Heart left ventricle (tissue), 13 donors: ENCODE measurements around the gene CWC27.

Source experiments
- POLR2A ChIP-seq, 2 donors: fragments of 450-650 bp; IDR thresholded peaks; one replicate each; pipeline ENCODE4 v1.6.1; 2017; ENCODE audit warnings: antibody characterized with exemption in 2 of 2, mild to moderate bottlenecking in 2 of 2, moderate library complexity in 2 of 2
- TF ChIP-seq, protein P1 (sequence below), 12 donors: fragments of 200-600 bp; sonication (generic) in 4 of 12; IDR thresholded peaks; one replicate each; pipeline versions ENCODE4 v1.5.0 to v1.8.0; 2018 to 2022; ENCODE audit warnings: antibody characterized with exemption in 12 of 12, mild to moderate bottlenecking in 5 of 12
- donor health status: ischemic (EF 13 %, LVEDD 7.1; RV severe dilation, severe dysfunction).
- donor health status: DM: no; HTN: yes; CAD: no.
- donor health status: DM: no; HTN: no; CAD: no.
- donor health status: ischemic (EF 25% LVEDD 6.9; RV normal size, moderate dysfunction).
- donor health status: ischemic (EF 25% LVEDD 5.7; RV mildly dilated, moderate dysfunction).
- donor health status: ischemic (EF 35%, LVEDD 5.7; RV mildly dilated, moderate dysfunction).
- donor health status: nonischemic (EF 11% LVEDD 7.7; RV severe dilation, severe dysfunction).
- donor health status: DM: yes; HTN: yes; CAD: no.
- donor health status: PGD.
- donor health status: ischemic (EF 29% LVEDD 5.4; RV normal size, mild dysfunction).
- donor health status: nonischemic (EF 23%, LVEDD 6.1; RV moderate dilation, normal function).

DNA sequence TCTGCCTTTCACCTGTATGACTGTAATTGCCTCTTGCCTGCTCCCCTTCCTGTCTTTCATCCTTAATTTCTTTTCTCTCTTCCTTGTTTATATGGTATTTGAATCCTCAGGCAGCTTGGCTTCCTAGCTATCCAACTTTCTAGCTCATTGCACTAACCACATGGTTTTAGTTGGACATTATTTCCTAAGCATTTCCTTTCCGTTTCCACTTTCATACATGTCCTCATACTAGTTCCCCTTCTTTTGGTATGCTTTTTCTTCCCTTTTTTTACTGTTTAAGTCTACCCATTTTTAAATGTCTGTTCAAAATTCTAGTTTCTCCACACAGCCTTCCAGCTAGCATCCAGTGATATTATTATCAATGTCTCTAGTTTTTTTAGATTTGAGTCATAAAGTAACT lies 6.6 kb downstream of the CWC27 start:
- TF ChIP-seq POLR2A (IDR thresholded peaks at IDR 0.05): no peak
- TF ChIP-seq, protein P1, sequence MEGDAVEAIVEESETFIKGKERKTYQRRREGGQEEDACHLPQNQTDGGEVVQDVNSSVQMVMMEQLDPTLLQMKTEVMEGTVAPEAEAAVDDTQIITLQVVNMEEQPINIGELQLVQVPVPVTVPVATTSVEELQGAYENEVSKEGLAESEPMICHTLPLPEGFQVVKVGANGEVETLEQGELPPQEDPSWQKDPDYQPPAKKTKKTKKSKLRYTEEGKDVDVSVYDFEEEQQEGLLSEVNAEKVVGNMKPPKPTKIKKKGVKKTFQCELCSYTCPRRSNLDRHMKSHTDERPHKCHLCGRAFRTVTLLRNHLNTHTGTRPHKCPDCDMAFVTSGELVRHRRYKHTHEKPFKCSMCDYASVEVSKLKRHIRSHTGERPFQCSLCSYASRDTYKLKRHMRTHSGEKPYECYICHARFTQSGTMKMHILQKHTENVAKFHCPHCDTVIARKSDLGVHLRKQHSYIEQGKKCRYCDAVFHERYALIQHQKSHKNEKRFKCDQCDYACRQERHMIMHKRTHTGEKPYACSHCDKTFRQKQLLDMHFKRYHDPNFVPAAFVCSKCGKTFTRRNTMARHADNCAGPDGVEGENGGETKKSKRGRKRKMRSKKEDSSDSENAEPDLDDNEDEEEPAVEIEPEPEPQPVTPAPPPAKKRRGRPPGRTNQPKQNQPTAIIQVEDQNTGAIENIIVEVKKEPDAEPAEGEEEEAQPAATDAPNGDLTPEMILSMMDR (IDR thresholded peaks at IDR 0.05): no peak
